GM12878 (cell line): ENCODE results near the gene HERPUD1. TPM values are rescaled to one million over a fixed set of nuclear protein-coding genes. Genes with fewer than 3 reads are reported as not detected.

ENCODE experiments used
- ATAC-seq: fragments of 200-7000 bp; cut with Tn5 transposase; 3 replicates; pipeline ENCODE4 v1.9.1; 2020; ENCODE audit warnings: mild to moderate bottlenecking, moderate library complexity
- BruUV-seq: library from RNA; stranded (reverse); fragments of 400-500 nt; replicated peaks from 2 replicates; lab custom pipeline; 2021; lab: Mats Ljungman, UMichigan
- CTCF ChIA-PET: fragments of 300-600 bp; sonication (Branson Sonifier 250); formaldehyde crosslinking; extraction: SDS; loops from one replicate; lab custom pipeline; 2021; ENCODE audit warnings: inconsistent platforms; lab: Yijun Ruan, JAX
- POLR2A ChIA-PET: fragments of 350-600 bp; formaldehyde crosslinking; extraction: SDS; loops from one replicate; lab custom pipeline; 2021; ENCODE audit warnings: inconsistent platforms; lab: Charles Lee
- RAD21 ChIA-PET: fragments of 300-600 bp; sonication (Branson Sonifier 250); formaldehyde crosslinking; loops from one replicate; lab custom pipeline; 2023; ENCODE audit warnings: antibody characterized with exemption; ENCODE audit not compliant: unreplicated experiment; lab: Charles Lee
- SMC1A ChIA-PET: fragments of 300-600 bp; sonication (Branson Sonifier 250); formaldehyde crosslinking; loops from one replicate; lab custom pipeline; 2023; ENCODE audit not compliant: unreplicated experiment, uncharacterized antibody; lab: Charles Lee
- DNase-seq: peaks from one replicate; pipeline ENCODE4 v3.0.0-alpha.2; 2011; ENCODE audit warnings: low read depth, low spot score
- FAIRE-seq: peaks from 3 replicates; lab custom pipeline; 2011; peaks lifted over from hg19 to GRCh38; lab: Jason Lieb, UNC
- H2AFZ ChIP-seq: 2 replicates; pipeline ENCODE4 v1.6.0; 2011; ENCODE audit warnings: low read depth, low read length, control low read depth; ENCODE audit not compliant: control insufficient read depth
- H3K27ac ChIP-seq: 2 replicates; pipeline ENCODE4 v1.5.1; 2011; ENCODE audit warnings: control low read depth; ENCODE audit not compliant: control insufficient read depth, insufficient read depth
- H3K27me3 ChIP-seq, 2 experiments: replicated peaks in 1 of 2; 2 replicates each; pipeline versions ENCODE4 v1.6.0 to v1.6.1; 2011; ENCODE audit warnings: low read length in 1 of 2; ENCODE audit not compliant: control insufficient read depth in 2 of 2, insufficient read depth in 2 of 2
- H3K36me3 ChIP-seq, 2 experiments: 2 replicates each; pipeline ENCODE4 v1.5.1; 2011; ENCODE audit warnings: low read length in 1 of 2; ENCODE audit not compliant: control insufficient read depth in 2 of 2, insufficient read depth in 2 of 2
- H3K4me1 ChIP-seq: 2 replicates; pipeline ENCODE4 v1.6.1; 2011; ENCODE audit warnings: mild to moderate bottlenecking, low read length, moderate library complexity, mixed read lengths; ENCODE audit not compliant: control insufficient read depth, insufficient read depth
- H3K4me2 ChIP-seq: 2 replicates; pipeline ENCODE4 v1.6.0; 2011; ENCODE audit warnings: control low read depth; ENCODE audit not compliant: control insufficient read depth, insufficient read depth
- H3K4me3 ChIP-seq: fragments of 200-600 bp; sonication (generic); 2 replicates; pipeline ENCODE4 v1.5.1; 2016
- H3K79me2 ChIP-seq: 2 replicates; pipeline ENCODE4 v1.6.0; 2011; ENCODE audit warnings: low read length; ENCODE audit not compliant: control insufficient read depth, insufficient read depth
- H3K9ac ChIP-seq: 2 replicates; pipeline ENCODE4 v1.8.0; 2011; ENCODE audit warnings: low read length, control low read depth, mixed read lengths; ENCODE audit not compliant: control insufficient read depth, insufficient read depth
- H3K9me3 ChIP-seq: replicated peaks from 3 replicates; pipeline ENCODE4 v1.5.1; 2011; ENCODE audit warnings: mild to moderate bottlenecking, low read length; ENCODE audit not compliant: control insufficient read depth, insufficient read depth
- H4K20me1 ChIP-seq: 2 replicates; pipeline ENCODE4 v1.6.0; 2011; ENCODE audit not compliant: control insufficient read depth, insufficient read depth
- CBFB ChIP-seq: IDR thresholded peaks from 2 replicates; pipeline ENCODE4 v1.6.1; 2016; ENCODE audit warnings: antibody characterized with exemption, low read depth
- CBX5 ChIP-seq: sonication (generic); IDR thresholded peaks from 2 replicates; pipeline ENCODE4 v1.6.1; 2016; ENCODE audit warnings: low read depth, moderate library complexity, mild to moderate bottlenecking, inconsistent platforms
- EP300 ChIP-seq, 2 experiments: fragments of 150-350 bp in 1 of 2; IDR thresholded peaks; 2 replicates each; pipeline ENCODE4 v1.6.1; 2011 to 2012; ENCODE audit warnings: low read depth in 2 of 2, low read length in 2 of 2, borderline replicate concordance in 1 of 2, improper control_type of control experiment in 1 of 2, inconsistent platforms in 1 of 2; ENCODE audit not compliant: control insufficient read depth in 1 of 2
- FOXK2 ChIP-seq: fragments of 450-650 bp; IDR thresholded peaks from 2 replicates; pipeline ENCODE4 v1.6.1; 2017; ENCODE audit warnings: mild to moderate bottlenecking, moderate library complexity
- HDGF ChIP-seq: fragments of 450-650 bp; IDR thresholded peaks from 2 replicates; pipeline ENCODE4 v1.6.1; 2016; ENCODE audit warnings: antibody characterized with exemption
- KLF5 ChIP-seq: fragments of 450-650 bp; IDR thresholded peaks from 2 replicates; pipeline ENCODE4 v1.6.1; 2014; ENCODE audit warnings: mild to moderate bottlenecking; ENCODE audit not compliant: partially characterized antibody
- MYC ChIP-seq: IDR thresholded peaks from 2 replicates; pipeline ENCODE4 v1.6.1; 2011; ENCODE audit warnings: mild to moderate bottlenecking, low read length, moderate library complexity, inconsistent platforms; ENCODE audit not compliant: insufficient read depth, insufficient replicate concordance, insufficient read length, severe bottlenecking
- PAX5 ChIP-seq: IDR thresholded peaks from 2 replicates; pipeline ENCODE4 v1.6.1; 2011; ENCODE audit warnings: low read depth, low read length, borderline replicate concordance
- POLR2AphosphoS2 ChIP-seq: IDR thresholded peaks from 2 replicates; pipeline ENCODE4 v1.6.1; 2011; ENCODE audit warnings: low read depth, mild to moderate bottlenecking, low read length, improper control_type of control experiment, moderate library complexity
- YBX1 ChIP-seq: fragments of 450-650 bp; IDR thresholded peaks from 2 replicates; pipeline ENCODE4 v1.6.1; 2016; ENCODE audit warnings: antibody characterized with exemption
- YY1 ChIP-seq: IDR thresholded peaks from 2 replicates; pipeline ENCODE4 v1.6.1; 2011; ENCODE audit warnings: low read depth, mild to moderate bottlenecking, low read length
- WGBS: methylation state at CpG from one replicate; pipeline ENCODE4 v1.1.6; 2016; ENCODE audit warnings: low lambda C conversion rate; ENCODE audit not compliant: insufficient replicate concordance, insufficient coverage; ENCODE audit errors: missing lambda C conversion rate; 5-methylcytosine and 5-hydroxymethylcytosine counted together
- in situ Hi-C: fragments of 300-500 bp; cut with MboI; formaldehyde crosslinking; loops from 9 replicates; pipeline ENCODE4 v1.14.3; 2018; ENCODE audit warnings: mixed read lengths
- intact Hi-C: fragments of 100-400 bp; cut with micrococcal nuclease; formaldehyde crosslinking; loops from one replicate; pipeline ENCODE4 v1.14.2; 2022; ENCODE audit not compliant: unreplicated experiment
- polyA plus RNA-seq, 11 experiments: library from polyadenylated mRNA; depleted of rRNA in 4 of 11; unstranded in 6 of 11; stranded (reverse) in 5 of 11; fragments of >200 nt; fragmentation: Nextera tagmentation in 4 of 11; fragmentation: Illumina TruSeq in 1 of 11; extraction: Ambion mirVana in 4 of 11; extraction: Trizol in 1 of 11; gene quantifications; 1 replicate in 1 of 11; 2 replicates in 10 of 11; pipeline versions ENCODE4 v1.2.1 to v1.2.3, GENCODE V29; 2011 to 2016; ENCODE audit warnings: inconsistent platforms in 2 of 11, missing spikeins in 2 of 11, low read depth in 1 of 11
- total RNA-seq, 4 experiments: library from RNA; depleted of rRNA in 3 of 4; stranded (reverse); fragments of >200 nt in 3 of 4; fragmentation: Illumina TruSeq in 1 of 4; extraction: Trizol in 1 of 4; gene quantifications; 2 replicates each; pipeline versions ENCODE4 v1.2.1 to v1.2.3, GENCODE V29; 2013 to 2021
- TF ChIP-seq, protein P1 (sequence below): fragments of 450-650 bp; IDR thresholded peaks from 2 replicates; pipeline ENCODE4 v1.6.1; 2017; ENCODE audit warnings: borderline replicate concordance
- TF ChIP-seq, protein P2 (sequence below): fragments of 450-650 bp; IDR thresholded peaks from 2 replicates; pipeline ENCODE4 v1.6.1; 2017; ENCODE audit warnings: low read depth, mild to moderate bottlenecking, moderate library complexity
- TF ChIP-seq, protein P3 (sequence below): fragments of 150-350 bp; IDR thresholded peaks from 2 replicates; pipeline ENCODE4 v1.6.1; 2014; ENCODE audit warnings: mild to moderate bottlenecking, low read depth, low read length

Gene HERPUD1
- total and polyA plus RNA-seq, 10 of the 15 experiments (the other 5 are each of a cell fraction or from before 2014, with no cell fraction given) = 32.6 to 212 (median 122) TPM

DNA sequence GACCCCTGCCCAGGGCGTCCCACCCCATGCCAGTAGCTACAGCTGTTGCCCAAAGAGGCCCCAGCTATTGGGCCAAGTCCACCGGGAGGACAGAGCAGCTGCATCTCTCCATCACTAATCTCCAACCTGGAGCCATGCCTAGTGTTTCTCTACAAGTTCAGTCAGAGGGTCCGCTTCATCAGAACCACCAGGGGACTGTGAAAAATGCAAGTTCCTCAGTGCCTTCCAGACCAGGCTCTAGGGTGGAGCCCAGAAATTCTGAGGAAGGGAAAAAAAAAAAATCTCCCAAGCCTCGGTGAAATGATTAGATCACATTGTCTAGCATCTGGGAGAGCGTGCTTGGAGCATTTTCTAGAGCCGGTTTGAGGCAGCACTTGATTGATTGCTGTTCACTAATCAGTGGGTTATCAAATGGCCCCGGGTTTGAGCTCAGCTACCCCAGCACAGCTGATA lies 22.4 kb upstream of the HERPUD1 start (continued):
- TF ChIP-seq YBX1 = no peak
- TF ChIP-seq KLF5 = no peak
- no peak for TF ChIP-seq PAX5
- no peak for TF ChIP-seq CBX5
- TF ChIP-seq, protein P1, sequence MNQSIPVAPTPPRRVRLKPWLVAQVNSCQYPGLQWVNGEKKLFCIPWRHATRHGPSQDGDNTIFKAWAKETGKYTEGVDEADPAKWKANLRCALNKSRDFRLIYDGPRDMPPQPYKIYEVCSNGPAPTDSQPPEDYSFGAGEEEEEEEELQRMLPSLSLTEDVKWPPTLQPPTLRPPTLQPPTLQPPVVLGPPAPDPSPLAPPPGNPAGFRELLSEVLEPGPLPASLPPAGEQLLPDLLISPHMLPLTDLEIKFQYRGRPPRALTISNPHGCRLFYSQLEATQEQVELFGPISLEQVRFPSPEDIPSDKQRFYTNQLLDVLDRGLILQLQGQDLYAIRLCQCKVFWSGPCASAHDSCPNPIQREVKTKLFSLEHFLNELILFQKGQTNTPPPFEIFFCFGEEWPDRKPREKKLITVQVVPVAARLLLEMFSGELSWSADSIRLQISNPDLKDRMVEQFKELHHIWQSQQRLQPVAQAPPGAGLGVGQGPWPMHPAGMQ = no peak
- no peak for TF ChIP-seq CBFB

DNA sequence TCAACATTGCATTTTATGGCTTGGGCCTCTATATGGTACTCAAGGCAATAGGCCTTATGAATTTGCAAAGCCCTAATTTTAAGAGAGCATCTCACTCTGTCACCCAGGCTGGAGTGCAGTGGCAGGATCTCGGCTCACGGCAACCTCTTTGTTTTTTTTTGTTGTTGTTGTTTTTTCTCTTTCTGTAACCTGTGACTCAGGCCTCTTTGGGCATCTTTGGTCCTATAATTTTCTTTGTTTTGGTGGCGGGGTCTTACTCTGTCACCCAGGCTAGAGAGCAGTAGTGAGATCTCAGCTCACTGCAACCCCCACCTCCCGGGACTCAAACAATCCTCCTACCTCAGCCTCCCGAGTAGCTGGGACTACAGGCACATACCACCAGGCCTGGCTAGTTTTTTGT lies 21.8 kb upstream of the HERPUD1 start:
- Histone ChIP-seq H3K4me3 (no peak overlapping the region), H3K9me3 (no peaks in the 10 kb centered on the region; the same call in 2 of the 3 replicates), H3K4me1 (peaks cover 35% of the 10 kb centered on the region), H2AFZ (no peak overlapping the region), H3K9ac (no peak overlapping the region), H4K20me1 (no peaks in the 10 kb centered on the region), H3K27me3 (no peaks in the 10 kb centered on the region), H3K36me3 (no peaks in the 10 kb centered on the region), H3K4me2 (no peak overlapping the region), H3K27ac (no peak overlapping the region), H3K79me2 (no peaks in the 10 kb centered on the region)
- no peak for DNase-seq
- SMC1A ChIA-PET = interaction anchor here (0.6 to 6.2 kb wide), 11 partner anchors 10 to 71 kb away, joined by 3 to 26 read pairs (median 6); no protein-coding TSS in a partner anchor
- CTCF ChIA-PET = interaction anchor here (0.9 to 6.2 kb wide), 9 partner anchors 10 to 54 kb away, joined by 3 to 50 read pairs (median 3); partner anchors contain the start of gene SLC12A3
- 99% methylated on average over 5 of the region's 5 CpGs for WGBS
- POLR2A ChIA-PET = interaction anchor here (0.5 to 13.8 kb wide), 7 partner anchors 10 to 413 kb away, joined by 3 to 306 read pairs (median 3); partner anchors contain the start of gene HERPUD1
- intact Hi-C loops = loop anchor here (2.0 kb wide), 3 partner anchors 21 to 49 kb away; no protein-coding TSS in a partner anchor
- in situ Hi-C loops = no loop called here
- no peak for ATAC-seq
- BruUV-seq = no TSS peak
- no peak for FAIRE-seq
- RAD21 ChIA-PET = interaction anchor here (0.7 to 4.8 kb wide), 9 partner anchors 10 to 132 kb away, joined by 4 to 25 read pairs (median 6); partner anchors contain the start of gene HERPUD1
- TF ChIP-seq HDGF (no peak), FOXK2 (no peak), POLR2AphosphoS2 (no peak), YY1 (no peak), EP300 (IDR thresholded peaks at IDR 0.05; ENCODE audit: borderline replicate concordance in 1 of 2, control insufficient read depth in 1 of 2, low read depth in 2 of 2, low read length in 2 of 2) (no peak), MYC (no peak)
- TF ChIP-seq, protein P2, sequence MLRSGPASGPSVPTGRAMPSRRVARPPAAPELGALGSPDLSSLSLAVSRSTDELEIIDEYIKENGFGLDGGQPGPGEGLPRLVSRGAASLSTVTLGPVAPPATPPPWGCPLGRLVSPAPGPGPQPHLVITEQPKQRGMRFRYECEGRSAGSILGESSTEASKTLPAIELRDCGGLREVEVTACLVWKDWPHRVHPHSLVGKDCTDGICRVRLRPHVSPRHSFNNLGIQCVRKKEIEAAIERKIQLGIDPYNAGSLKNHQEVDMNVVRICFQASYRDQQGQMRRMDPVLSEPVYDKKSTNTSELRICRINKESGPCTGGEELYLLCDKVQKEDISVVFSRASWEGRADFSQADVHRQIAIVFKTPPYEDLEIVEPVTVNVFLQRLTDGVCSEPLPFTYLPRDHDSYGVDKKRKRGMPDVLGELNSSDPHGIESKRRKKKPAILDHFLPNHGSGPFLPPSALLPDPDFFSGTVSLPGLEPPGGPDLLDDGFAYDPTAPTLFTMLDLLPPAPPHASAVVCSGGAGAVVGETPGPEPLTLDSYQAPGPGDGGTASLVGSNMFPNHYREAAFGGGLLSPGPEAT = no peak
- TF ChIP-seq, protein P3, sequence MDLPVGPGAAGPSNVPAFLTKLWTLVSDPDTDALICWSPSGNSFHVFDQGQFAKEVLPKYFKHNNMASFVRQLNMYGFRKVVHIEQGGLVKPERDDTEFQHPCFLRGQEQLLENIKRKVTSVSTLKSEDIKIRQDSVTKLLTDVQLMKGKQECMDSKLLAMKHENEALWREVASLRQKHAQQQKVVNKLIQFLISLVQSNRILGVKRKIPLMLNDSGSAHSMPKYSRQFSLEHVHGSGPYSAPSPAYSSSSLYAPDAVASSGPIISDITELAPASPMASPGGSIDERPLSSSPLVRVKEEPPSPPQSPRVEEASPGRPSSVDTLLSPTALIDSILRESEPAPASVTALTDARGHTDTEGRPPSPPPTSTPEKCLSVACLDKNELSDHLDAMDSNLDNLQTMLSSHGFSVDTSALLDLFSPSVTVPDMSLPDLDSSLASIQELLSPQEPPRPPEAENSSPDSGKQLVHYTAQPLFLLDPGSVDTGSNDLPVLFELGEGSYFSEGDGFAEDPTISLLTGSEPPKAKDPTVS = no peak
